SK-N-SH (cell line): ENCODE measurements around the gene SMIM34.
"Not testable (repeated sequence)": the region's sequence is repeated elsewhere in the genome, so short reads cannot be mapped to it uniquely, and the experiment has no call there.

ENCODE experiments used
- RXRA ChIP-seq: IDR thresholded peaks from 2 replicates; pipeline ENCODE4 v1.4.0; 2012; ENCODE audit warnings: low read depth, mild to moderate bottlenecking, borderline replicate concordance
- SMC3 ChIP-seq: IDR thresholded peaks from 2 replicates; pipeline ENCODE4 v1.6.1; 2012; ENCODE audit warnings: low read depth, low read length, improper control_type of control experiment
- TEAD4 ChIP-seq: IDR thresholded peaks from 2 replicates; pipeline ENCODE4 v1.4.0; 2012; ENCODE audit warnings: mild to moderate bottlenecking, borderline replicate concordance; ENCODE audit not compliant: insufficient read depth

- not testable (repeated sequence) for TF ChIP-seq RXRA, SMC3, TEAD4
These were observed 23.2 kb downstream of the SMIM34 start for GRCh38 chr21:34400522-34400921.
